Measurements from ENCODE around the gene XKRX.

DNA sequence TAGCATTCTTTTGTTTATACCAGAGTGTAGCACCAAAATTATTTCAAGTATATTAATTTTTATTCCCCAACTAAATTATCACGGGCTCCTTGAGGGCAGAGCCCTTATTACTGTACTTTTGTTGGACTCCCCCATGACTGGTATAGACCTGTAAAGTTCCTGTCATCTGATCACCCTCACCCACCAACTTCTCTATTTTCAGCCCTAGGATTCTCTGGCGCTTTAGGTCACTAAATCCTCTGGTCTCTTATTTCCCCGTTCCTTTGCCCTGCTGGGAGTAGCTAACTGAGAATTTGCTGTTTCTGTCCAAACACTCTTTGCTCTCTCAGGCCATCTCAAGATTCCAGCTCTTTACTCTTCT is 3.2 kb upstream of the XKRX start:
- TF ChIP-seq SIN3A (IDR thresholded peaks at IDR 0.05; ENCODE audit: borderline replicate concordance, low read depth, low read length): no peak
- TF ChIP-seq FOXM1 (CRISPR knock-in tag; IDR thresholded peaks at IDR 0.05): no peak
- TF ChIP-seq, protein P1, sequence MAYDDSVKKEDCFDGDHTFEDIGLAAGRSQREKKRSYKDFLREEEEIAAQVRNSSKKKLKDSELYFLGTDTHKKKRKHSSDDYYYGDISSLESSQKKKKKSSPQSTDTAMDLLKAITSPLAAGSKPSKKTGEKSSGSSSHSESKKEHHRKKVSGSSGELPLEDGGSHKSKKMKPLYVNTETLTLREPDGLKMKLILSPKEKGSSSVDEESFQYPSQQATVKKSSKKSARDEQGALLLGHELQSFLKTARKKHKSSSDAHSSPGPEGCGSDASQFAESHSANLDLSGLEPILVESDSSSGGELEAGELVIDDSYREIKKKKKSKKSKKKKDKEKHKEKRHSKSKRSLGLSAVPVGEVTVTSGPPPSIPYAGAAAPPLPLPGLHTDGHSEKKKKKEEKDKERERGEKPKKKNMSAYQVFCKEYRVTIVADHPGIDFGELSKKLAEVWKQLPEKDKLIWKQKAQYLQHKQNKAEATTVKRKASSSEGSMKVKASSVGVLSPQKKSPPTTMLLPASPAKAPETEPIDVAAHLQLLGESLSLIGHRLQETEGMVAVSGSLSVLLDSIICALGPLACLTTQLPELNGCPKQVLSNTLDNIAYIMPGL (CRISPR knock-in tag; IDR thresholded peaks at IDR 0.05; ENCODE audit: borderline replicate concordance in 1 of 2, low read depth in 1 of 2): no peak
- no peak for TF ChIP-seq ADNP (CRISPR knock-in tag; IDR thresholded peaks at IDR 0.05)
- no peak for TF ChIP-seq POLR2AphosphoS5 (IDR thresholded peaks at IDR 0.05; ENCODE audit: low read depth, low read length)
- no peak for TF ChIP-seq ZFP36 (IDR thresholded peaks at IDR 0.05; ENCODE audit: borderline replicate concordance, low read depth, low read length, partially characterized antibody)
- TF ChIP-seq TCF7 (IDR thresholded peaks at IDR 0.05; ENCODE audit: low read depth): no peak
- TF ChIP-seq CBX5 (CRISPR knock-in tag; IDR thresholded peaks at IDR 0.05; ENCODE audit: borderline replicate concordance): no peak
- no peak for TF ChIP-seq ZFP41 (CRISPR knock-in tag; IDR thresholded peaks at IDR 0.05; ENCODE audit: borderline replicate concordance)
- TF ChIP-seq ARNTL (CRISPR knock-in tag; IDR thresholded peaks at IDR 0.05): no peak
- TF ChIP-seq FOXK1 (CRISPR knock-in tag; IDR thresholded peaks at IDR 0.05; ENCODE audit: borderline replicate concordance, low read depth): no peak
- no peak for TF ChIP-seq MYNN (CRISPR knock-in tag; IDR thresholded peaks at IDR 0.05; ENCODE audit: low read depth)
- TF ChIP-seq, protein P2, sequence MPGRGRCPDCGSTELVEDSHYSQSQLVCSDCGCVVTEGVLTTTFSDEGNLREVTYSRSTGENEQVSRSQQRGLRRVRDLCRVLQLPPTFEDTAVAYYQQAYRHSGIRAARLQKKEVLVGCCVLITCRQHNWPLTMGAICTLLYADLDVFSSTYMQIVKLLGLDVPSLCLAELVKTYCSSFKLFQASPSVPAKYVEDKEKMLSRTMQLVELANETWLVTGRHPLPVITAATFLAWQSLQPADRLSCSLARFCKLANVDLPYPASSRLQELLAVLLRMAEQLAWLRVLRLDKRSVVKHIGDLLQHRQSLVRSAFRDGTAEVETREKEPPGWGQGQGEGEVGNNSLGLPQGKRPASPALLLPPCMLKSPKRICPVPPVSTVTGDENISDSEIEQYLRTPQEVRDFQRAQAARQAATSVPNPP (CRISPR knock-in tag; IDR thresholded peaks at IDR 0.05): no peak
- TF ChIP-seq, protein P3, sequence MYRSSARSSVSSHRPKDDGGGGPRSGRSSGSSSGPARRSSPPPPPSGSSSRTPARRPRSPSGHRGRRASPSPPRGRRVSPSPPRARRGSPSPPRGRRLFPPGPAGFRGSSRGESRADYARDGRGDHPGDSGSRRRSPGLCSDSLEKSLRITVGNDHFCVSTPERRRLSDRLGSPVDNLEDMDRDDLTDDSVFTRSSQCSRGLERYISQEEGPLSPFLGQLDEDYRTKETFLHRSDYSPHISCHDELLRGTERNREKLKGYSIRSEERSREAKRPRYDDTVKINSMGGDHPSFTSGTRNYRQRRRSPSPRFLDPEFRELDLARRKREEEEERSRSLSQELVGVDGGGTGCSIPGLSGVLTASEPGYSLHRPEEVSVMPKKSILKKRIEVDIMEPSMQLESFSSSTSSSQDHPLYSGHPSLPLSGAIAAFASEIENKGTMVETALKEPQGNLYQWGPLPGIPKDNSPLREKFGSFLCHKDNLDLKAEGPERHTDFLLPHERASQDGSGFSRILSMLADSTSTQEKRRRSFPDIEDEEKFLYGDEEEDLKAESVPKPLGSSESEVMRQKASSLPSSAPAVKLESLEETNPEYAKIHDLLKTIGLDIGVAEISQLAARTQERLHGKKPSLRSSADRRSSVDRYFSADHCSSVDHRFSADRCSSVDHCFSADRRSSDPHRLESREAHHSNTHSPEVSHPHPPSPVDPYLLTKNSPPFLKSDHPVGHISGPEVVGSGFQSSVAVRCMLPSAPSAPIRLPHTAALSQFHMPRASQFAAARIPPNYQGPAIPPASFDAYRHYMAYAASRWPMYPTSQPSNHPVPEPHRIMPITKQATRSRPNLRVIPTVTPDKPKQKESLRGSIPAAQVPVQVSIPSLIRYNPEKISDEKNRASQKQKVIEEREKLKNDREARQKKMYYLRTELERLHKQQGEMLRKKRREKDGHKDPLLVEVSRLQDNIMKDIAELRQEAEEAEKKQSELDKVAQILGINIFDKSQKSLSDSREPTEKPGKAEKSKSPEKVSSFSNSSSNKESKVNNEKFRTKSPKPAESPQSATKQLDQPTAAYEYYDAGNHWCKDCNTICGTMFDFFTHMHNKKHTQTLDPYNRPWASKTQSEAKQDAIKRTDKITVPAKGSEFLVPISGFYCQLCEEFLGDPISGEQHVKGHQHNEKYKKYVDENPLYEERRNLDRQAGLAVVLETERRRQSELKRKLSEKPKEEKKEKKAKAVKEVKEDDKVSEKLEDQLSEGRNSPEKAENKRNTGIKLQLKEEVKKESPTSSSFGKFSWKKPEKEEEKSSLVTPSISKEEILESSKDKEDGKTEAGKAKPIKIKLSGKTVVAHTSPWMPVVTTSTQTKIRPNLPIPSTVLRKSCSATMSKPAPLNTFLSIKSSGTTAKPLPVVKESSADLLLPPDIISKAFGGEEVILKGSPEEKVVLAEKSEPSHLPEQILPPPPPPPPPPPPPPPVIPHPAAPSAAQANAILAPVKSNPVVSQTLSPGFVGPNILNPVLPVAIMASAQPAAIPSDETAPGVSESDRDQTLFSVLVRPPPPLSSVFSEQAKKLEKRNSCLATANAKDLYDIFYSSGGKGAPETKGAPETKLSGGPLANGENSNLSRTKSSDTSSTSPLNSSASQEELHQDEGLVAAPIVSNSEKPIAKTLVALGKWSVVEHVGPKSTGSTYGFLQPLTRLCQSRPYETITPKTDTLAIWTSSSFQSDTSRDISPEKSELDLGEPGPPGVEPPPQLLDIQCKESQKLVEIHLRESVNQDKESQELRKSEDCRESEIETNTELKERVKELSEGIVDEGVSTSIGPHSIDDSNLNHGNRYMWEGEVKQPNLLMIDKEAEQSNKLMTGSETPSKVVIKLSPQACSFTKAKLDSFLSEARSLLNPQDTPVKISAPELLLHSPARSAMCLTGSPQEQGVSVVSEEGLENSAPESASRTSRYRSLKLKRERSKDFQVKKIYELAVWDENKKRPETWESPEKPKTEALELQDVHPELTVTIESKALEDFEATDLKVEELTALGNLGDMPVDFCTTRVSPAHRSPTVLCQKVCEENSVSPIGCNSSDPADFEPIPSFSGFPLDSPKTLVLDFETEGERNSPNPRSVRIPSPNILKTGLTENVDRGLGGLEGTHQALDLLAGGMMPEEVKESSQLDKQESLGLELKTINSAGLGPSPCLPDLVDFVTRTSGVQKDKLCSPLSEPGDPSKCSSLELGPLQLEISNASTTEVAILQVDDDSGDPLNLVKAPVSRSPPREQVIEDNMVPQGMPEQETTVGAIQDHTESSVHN (CRISPR knock-in tag; IDR thresholded peaks at IDR 0.05): no peak
